Keratinocyte (primary cell): ENCODE measurements around the gene HEATR3. TPM values are rescaled to one million over a fixed set of nuclear protein-coding genes. Genes with fewer than 3 reads are reported as not detected.

ENCODE experiments used
- DNase-seq: peaks from one replicate; pipeline ENCODE4 v3.0.0-alpha.2; 2011; ENCODE audit warnings: low read depth, missing footprints, low spot score
- FAIRE-seq: peaks from 2 replicates; lab custom pipeline; 2011; peaks lifted over from hg19 to GRCh38; lab: Jason Lieb, UNC
- H2AFZ ChIP-seq: 2 replicates; pipeline ENCODE4 v1.6.0; 2012; ENCODE audit warnings: low read length, control low read depth, inconsistent platforms; ENCODE audit not compliant: control insufficient read depth
- H3K27ac ChIP-seq: 2 replicates; pipeline ENCODE4 v1.5.1; 2011; ENCODE audit warnings: low read length; ENCODE audit not compliant: control insufficient read depth, insufficient read depth
- H3K27me3 ChIP-seq: 3 replicates; pipeline ENCODE4 v1.6.0; 2011; ENCODE audit warnings: low read length; ENCODE audit not compliant: control insufficient read depth, insufficient read depth; ENCODE audit errors: extremely low read depth
- H3K36me3 ChIP-seq, 2 experiments: 2 replicates in 1 of 2; 3 replicates in 1 of 2; pipeline ENCODE4 v1.5.1; 2011; ENCODE audit warnings: low read length in 2 of 2, mild to moderate bottlenecking in 1 of 2; ENCODE audit not compliant: control insufficient read depth in 2 of 2, insufficient read depth in 2 of 2; ENCODE audit errors: extremely low read depth in 1 of 2
- H3K4me1 ChIP-seq: 3 replicates; pipeline ENCODE4 v1.5.1; 2011; ENCODE audit warnings: low read length; ENCODE audit not compliant: control insufficient read depth, insufficient read depth; ENCODE audit errors: extremely low read depth
- H3K4me2 ChIP-seq: 3 replicates; pipeline ENCODE4 v1.6.0; 2011; ENCODE audit warnings: low read depth, low read length; ENCODE audit not compliant: control insufficient read depth, insufficient read depth; ENCODE audit errors: extremely low read depth
- H3K4me3 ChIP-seq, 3 experiments: fragments of 200-600 bp in 1 of 3; sonication (generic) in 1 of 3; 2 replicates in 2 of 3; 3 replicates in 1 of 3; pipeline ENCODE4 v1.5.1; 2011 to 2016; ENCODE audit warnings: low read length in 3 of 3, mild to moderate bottlenecking in 3 of 3, control low read depth in 2 of 3, inconsistent platforms in 1 of 3, low read depth in 1 of 3, mixed read lengths in 1 of 3, mixed run types in 1 of 3, moderate library complexity in 1 of 3; ENCODE audit not compliant: control insufficient read depth in 2 of 3, insufficient read depth in 2 of 3; ENCODE audit errors: extremely low read depth in 1 of 3
- H3K79me2 ChIP-seq: 2 replicates; pipeline ENCODE4 v1.6.0; 2012; ENCODE audit warnings: low read length; ENCODE audit not compliant: control insufficient read depth, insufficient read depth
- H3K9ac ChIP-seq: 3 replicates; pipeline ENCODE4 v1.6.0; 2011; ENCODE audit warnings: low read length; ENCODE audit not compliant: control insufficient read depth, insufficient read depth; ENCODE audit errors: extremely low read depth
- H3K9me1 ChIP-seq: 3 replicates; pipeline ENCODE4 v1.6.0; 2011; ENCODE audit warnings: low read length; ENCODE audit not compliant: control insufficient read depth, insufficient read depth; ENCODE audit errors: extremely low read depth
- H3K9me3 ChIP-seq: 2 replicates; pipeline ENCODE4 v1.5.1; 2012; ENCODE audit warnings: low read depth, low read length; ENCODE audit not compliant: control insufficient read depth
- H4K20me1 ChIP-seq: 3 replicates; pipeline ENCODE4 v1.6.0; 2011; ENCODE audit warnings: low read length; ENCODE audit not compliant: control insufficient read depth, insufficient read depth; ENCODE audit errors: extremely low read depth
- CTCF ChIP-seq, 3 experiments: IDR thresholded peaks in 1 of 3; conservative IDR thresholded peaks in 1 of 3; optimal IDR thresholded peaks in 1 of 3; 2 replicates in 2 of 3; 3 replicates in 1 of 3; pipeline versions ENCODE3 to v1.5.1; 2011; ENCODE audit warnings: low read length in 3 of 3, mild to moderate bottlenecking in 3 of 3, moderate library complexity in 2 of 3, control low read depth in 1 of 3, inconsistent platforms in 1 of 3; ENCODE audit not compliant: insufficient read depth in 2 of 3; ENCODE audit errors: extremely low read depth in 1 of 3
- EZH2 ChIP-seq: IDR thresholded peaks from one replicate; pipeline ENCODE4 v1.6.1; 2012; ENCODE audit warnings: inconsistent platforms, mild to moderate bottlenecking, low read length, moderate library complexity
- dilution Hi-C: fragments of 300-500 bp; cut with MboI; formaldehyde crosslinking; loops from one replicate; pipeline ENCODE4 v1.7.0; 2020; ENCODE audit warnings: low sequenced_read_pairs; ENCODE audit not compliant: extremely low pct_ligation_motif_present
- polyA plus RNA-seq, 5 experiments: library from polyadenylated mRNA; depleted of rRNA in 3 of 5; stranded (reverse) in 3 of 5; stranded (forward) in 1 of 5; unstranded in 1 of 5; fragments of >200 nt; gene quantifications; 1 replicate in 1 of 5; 2 replicates in 3 of 5; 3 replicates in 1 of 5; pipeline versions ENCODE4 v1.2.1 to v1.2.3, GENCODE V29; 2011 to 2012; ENCODE audit warnings: missing spikeins in 2 of 5, low read depth in 1 of 5, low replicate concordance in 1 of 5

Gene HEATR3
- polyA plus RNA-seq, 1 donor (not counting 4 experiments of a cell fraction or from before 2014, with no cell fraction given) = 27.2 TPM

- Histone ChIP-seq H2AFZ (no peak overlapping the region), H3K4me2 (no peak overlapping the region), H4K20me1 (no peaks in the 10 kb centered on the region), H3K27me3 (no peaks in the 10 kb centered on the region), H3K4me1 (no peaks in the 10 kb centered on the region), H3K9me1 (no peaks in the 10 kb centered on the region), H3K27ac (no peak overlapping the region), H3K79me2 (no peaks in the 10 kb centered on the region), H3K36me3 (no peaks in the 10 kb centered on the region), H3K9me3 (no peaks in the 10 kb centered on the region), H3K9ac (no peak overlapping the region), H3K4me3 (no peak overlapping the region)
- TF ChIP-seq EZH2 (no peak), CTCF (optimal IDR thresholded peaks at IDR 0.05 in 1 of 3, IDR thresholded peaks at IDR 0.05 in 1 of 3, conservative IDR thresholded peaks at IDR 0.05 in 1 of 3; ENCODE audit: extremely low read depth in 1 of 3, insufficient read depth in 2 of 3, low read length in 3 of 3) (no peak)
- no peak for FAIRE-seq
- DNase-seq = no peak
- dilution Hi-C loops = no loop called here
Observed at GRCh38 chr16:50046853-50047252, 18.9 kb upstream of the HEATR3 start.

GRCh38 chr16:50047864-50048263 lies 17.9 kb upstream of the HEATR3 start:
- H3K9me3 ChIP-seq = no peaks in the 10 kb centered on the region
- no peaks in the 10 kb centered on the region for H3K79me2 ChIP-seq
- TF ChIP-seq CTCF (optimal IDR thresholded peaks at IDR 0.05 in 1 of 3, IDR thresholded peaks at IDR 0.05 in 1 of 3, conservative IDR thresholded peaks at IDR 0.05 in 1 of 3; ENCODE audit: extremely low read depth in 1 of 3, insufficient read depth in 2 of 3, low read length in 3 of 3) (no peak), EZH2 (no peak)
- H3K27me3 ChIP-seq = no peaks in the 10 kb centered on the region
- no peaks in the 10 kb centered on the region for H3K9me1 ChIP-seq
- H3K4me3 ChIP-seq = no peak overlapping the region
- no peak overlapping the region for H2AFZ ChIP-seq
- no peaks in the 10 kb centered on the region for H3K4me1 ChIP-seq
- FAIRE-seq (no peak), DNase-seq (no peak)
- no peak overlapping the region for H3K9ac ChIP-seq
- dilution Hi-C loops = no loop called here
- no peak overlapping the region for H3K27ac ChIP-seq
- no peaks in the 10 kb centered on the region for H4K20me1 ChIP-seq
- no peak overlapping the region for H3K4me2 ChIP-seq
- H3K36me3 ChIP-seq = no peaks in the 10 kb centered on the region
